Activated T-cell treated with anti-CD3 and anti-CD28 coated beads, Interleukin-2, amount 50 U/mL, for 24 hours (primary cell): ENCODE results near the gene FKBP5.
"Not testable (repeated sequence)": the region's sequence is repeated elsewhere in the genome, so short reads cannot be mapped to it uniquely, and the experiment has no call there.

Experiments
- DNase-seq: peaks from one replicate; pipeline ENCODE4 v3.0.0-alpha.2; 2020
- H3K27ac Mint-ChIP-seq: 2 replicates; pipeline ENCODE4 v1.8.0; 2020; ENCODE audit warnings: mild to moderate bottlenecking, mixed read lengths
- H3K27me3 Mint-ChIP-seq: 2 replicates; pipeline ENCODE4 v1.8.0; 2020; ENCODE audit warnings: mixed read lengths
- H3K36me3 Mint-ChIP-seq: 2 replicates; pipeline ENCODE4 v1.8.0; 2020; ENCODE audit warnings: low read depth, mixed read lengths
- H3K4me1 Mint-ChIP-seq: 2 replicates; pipeline ENCODE4 v1.8.0; 2020; ENCODE audit warnings: low read depth, mixed read lengths
- H3K4me3 Mint-ChIP-seq: 2 replicates; pipeline ENCODE4 v1.8.0; 2020; ENCODE audit warnings: mild to moderate bottlenecking, moderate library complexity, mixed read lengths
- H3K9me3 Mint-ChIP-seq: 2 replicates; pipeline ENCODE4 v1.8.0; 2020; ENCODE audit warnings: mixed read lengths

FKBP5 gene

DNA sequence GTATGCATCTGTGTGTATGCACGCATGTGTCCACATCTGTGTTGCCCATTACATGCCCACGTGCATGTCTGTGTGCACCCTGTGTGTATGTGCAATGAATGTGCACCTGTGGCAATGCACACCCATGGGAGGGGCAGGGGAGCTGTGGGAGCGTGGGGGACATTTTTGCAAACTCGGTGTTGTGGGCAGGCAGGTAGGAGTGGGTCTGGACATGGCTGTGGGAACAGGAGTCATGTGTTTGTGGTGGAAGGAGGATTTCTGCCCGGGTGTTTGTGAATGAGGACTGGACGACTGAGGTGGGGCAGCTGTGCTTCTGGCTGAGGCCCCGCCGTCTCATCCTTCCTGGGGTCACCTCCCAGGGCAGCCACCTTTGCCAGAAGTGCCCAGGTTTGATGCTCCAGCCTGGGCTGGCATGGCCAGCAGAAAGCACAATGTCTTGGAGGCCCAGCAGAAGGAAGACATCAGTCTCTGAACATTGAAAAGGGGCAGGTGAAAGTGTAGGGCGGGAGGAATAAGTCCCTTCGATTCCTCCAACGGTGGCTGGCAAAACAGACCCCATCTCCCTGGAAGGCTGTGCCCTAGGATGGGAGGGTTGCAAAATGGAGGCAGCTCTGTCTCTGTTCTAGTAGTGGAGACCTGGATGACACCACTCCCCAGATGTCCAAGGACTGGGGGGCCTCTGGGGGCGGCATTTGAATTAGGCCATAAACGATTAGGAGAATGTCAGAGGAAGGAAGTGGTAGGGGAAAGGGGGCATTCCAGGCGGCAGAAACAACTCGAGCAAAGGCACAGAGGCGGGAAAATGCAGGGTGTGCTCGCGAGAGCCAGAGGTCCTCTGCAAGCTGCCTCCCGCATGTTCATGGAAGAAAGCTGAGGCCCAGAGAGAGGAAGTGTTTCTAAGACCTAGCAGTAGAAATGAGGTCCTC is 29.0 kb upstream of the FKBP5 start:
- peaks cover 74% of the 10 kb centered on the region for H3K4me1 Mint-ChIP-seq
- H3K27ac Mint-ChIP-seq, result peak overlapping the region; percentile 96
- H3K36me3 Mint-ChIP-seq, result no peaks in the 10 kb centered on the region
- peak overlapping the region; percentile 75 for H3K4me3 Mint-ChIP-seq
- H3K27me3 Mint-ChIP-seq, result no peaks in the 10 kb centered on the region
- DNase-seq, result peak; percentile 36
- H3K9me3 Mint-ChIP-seq, result no peaks in the 10 kb centered on the region

DNA sequence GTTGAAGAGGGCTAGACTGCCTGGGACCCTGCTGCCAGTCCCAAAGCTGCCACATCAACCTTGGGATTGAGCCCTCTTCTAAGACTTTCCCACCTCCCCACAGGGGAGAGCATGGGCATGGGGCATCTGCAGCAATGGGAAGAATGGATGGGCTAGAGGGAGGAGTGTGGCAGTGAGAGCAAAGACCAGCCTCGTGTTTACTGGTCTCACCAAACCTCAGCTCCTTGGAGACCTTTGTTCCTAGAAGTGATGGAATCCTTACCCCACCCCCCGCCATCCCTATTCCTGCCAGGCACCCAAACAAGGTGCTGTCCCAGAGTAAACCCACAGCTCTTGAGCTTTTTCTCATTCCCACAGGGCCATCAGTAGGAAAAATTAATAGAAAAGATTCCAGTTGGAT is 28.1 kb upstream of the FKBP5 start:
- Mint-ChIP-seq H3K4me1 (peaks cover 66% of the 10 kb centered on the region), H3K27me3 (no peaks in the 10 kb centered on the region), H3K36me3 (no peaks in the 10 kb centered on the region), H3K4me3 (no peak overlapping the region), H3K9me3 (no peaks in the 10 kb centered on the region), H3K27ac (peak overlapping the region; percentile 96)
- DNase-seq, result peak; percentile 24

DNA sequence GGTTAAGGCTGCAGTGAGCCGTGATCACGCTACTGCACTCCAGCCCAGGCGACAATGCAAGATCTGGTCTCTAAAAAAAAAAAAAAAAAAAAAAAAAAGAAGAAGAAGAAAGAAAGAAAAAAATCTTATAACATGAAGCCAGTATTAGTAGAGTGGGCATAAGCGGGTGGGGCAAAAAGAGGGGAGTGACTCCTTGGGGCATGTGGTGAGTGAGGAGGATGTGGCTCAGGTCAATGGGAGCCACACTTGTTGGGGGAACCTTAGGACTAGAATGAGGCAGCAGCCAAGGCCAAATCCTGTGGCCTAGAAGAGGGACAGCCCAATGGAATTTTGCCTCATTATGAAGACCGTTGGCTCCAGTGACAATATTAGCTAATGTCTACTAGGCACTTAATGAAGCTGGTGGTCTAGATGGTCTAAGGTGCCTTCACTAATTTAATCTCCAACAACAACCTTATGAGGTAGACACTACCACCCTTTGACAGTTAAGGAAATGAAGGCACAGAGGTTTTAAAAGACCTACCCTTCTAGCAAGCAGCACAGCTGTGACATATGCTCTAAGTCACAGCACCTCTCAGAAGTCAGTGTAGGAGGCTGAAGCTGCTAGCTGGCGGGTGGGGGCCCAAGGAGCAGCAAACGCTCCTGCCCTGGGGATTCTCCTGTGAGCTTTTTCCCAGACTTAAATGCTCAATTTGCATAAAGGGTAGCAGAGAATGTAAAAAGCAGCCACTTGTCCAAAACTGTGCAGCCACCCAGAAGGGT is 24.5 kb upstream of the FKBP5 start:
- Mint-ChIP-seq H3K27me3 (no peaks in the 10 kb centered on the region), H3K36me3 (peaks cover 2% of the 10 kb centered on the region), H3K4me3 (no peak overlapping the region), H3K4me1 (peaks cover 48% of the 10 kb centered on the region), H3K27ac (peak overlapping the region; percentile 0), H3K9me3 (peaks cover 3% of the 10 kb centered on the region)
- no peak for DNase-seq

DNA sequence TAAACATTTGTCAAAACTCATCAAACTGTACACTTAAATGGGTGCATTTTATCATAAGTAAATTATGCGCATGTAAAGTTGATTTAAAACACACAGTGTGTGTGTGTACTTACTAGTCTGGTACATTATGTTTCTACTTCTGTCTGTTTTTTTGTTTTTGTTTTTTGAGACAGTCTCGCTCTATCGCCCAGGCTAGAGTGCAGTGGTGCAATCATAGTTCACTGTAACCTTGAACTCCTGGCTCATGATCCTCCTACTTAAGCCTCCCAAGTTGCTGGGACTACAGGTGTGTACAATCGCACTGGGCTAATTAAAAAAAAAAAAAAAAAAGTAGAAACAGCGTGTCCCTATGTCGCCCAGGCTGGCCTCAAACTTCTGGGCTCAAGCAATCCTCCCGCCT is 23.0 kb upstream of the FKBP5 start:
- H3K27ac Mint-ChIP-seq, result no peak overlapping the region
- H3K4me3 Mint-ChIP-seq, result no peak overlapping the region
- H3K27me3 Mint-ChIP-seq, result no peaks in the 10 kb centered on the region
- H3K9me3 Mint-ChIP-seq, result peaks cover 3% of the 10 kb centered on the region
- no peak for DNase-seq
- H3K36me3 Mint-ChIP-seq, result peaks cover 2% of the 10 kb centered on the region
- peaks cover 34% of the 10 kb centered on the region for H3K4me1 Mint-ChIP-seq

DNA sequence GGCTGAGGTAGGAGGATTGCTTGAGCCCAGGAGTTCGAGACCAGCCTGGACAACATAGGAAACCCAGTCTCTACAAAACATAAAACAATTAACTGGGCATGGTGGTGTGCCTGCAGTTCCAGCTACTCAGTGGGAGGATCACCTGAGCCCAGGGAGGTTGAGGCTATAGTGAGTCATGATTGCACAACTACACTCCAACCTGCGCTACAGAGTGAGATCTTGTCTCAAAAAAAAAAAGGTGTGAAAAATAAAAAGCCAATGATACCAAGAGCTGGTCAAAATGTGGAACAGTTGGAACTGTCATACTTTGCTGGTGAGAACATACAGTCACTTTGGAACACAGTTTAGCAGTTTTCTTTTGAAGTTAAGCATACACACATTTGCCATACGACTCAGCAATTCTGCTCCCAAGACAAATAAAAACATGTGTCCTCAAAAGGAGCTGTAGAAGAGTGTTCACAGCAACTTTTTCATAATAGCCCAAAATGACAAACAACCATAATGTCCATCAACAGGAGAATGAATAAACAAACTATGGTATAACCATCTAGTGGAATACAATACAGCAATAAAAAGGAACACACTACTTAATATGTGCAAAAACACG is 21.6 kb upstream of the FKBP5 start:
- Mint-ChIP-seq H3K36me3 (peaks cover 2% of the 10 kb centered on the region), H3K4me3 (no peak overlapping the region), H3K27ac (peak overlapping the region; percentile 84), H3K9me3 (peaks cover 3% of the 10 kb centered on the region), H3K27me3 (no peaks in the 10 kb centered on the region), H3K4me1 (peaks cover 25% of the 10 kb centered on the region)
- peak; percentile 38 for DNase-seq

DNA sequence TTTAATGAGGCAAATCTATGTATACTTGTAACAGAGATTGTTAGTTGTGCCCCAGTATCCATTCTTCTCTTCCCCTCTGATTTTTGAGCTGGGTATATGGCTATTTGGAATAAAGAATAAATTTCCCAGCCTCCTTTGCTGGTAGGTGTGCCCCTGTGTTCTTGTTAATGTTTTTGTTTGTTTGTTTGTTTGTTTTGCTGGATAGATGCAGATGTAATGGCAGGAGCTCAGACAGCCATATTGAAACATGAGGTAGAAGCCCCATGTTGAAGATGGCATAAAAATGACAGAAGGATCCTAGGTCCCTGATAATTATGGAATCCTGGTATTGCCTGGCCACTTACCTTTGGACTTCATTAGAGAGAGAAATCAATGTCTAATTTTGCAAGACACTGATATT is 19.9 kb upstream of the FKBP5 start:
- H3K9me3 Mint-ChIP-seq, result peaks cover 4% of the 10 kb centered on the region
- H3K27ac Mint-ChIP-seq, result no peak overlapping the region
- peaks cover 2% of the 10 kb centered on the region for H3K36me3 Mint-ChIP-seq
- H3K4me1 Mint-ChIP-seq, result peaks cover 21% of the 10 kb centered on the region
- no peaks in the 10 kb centered on the region for H3K27me3 Mint-ChIP-seq
- DNase-seq, result no peak
- H3K4me3 Mint-ChIP-seq, result no peak overlapping the region

DNA sequence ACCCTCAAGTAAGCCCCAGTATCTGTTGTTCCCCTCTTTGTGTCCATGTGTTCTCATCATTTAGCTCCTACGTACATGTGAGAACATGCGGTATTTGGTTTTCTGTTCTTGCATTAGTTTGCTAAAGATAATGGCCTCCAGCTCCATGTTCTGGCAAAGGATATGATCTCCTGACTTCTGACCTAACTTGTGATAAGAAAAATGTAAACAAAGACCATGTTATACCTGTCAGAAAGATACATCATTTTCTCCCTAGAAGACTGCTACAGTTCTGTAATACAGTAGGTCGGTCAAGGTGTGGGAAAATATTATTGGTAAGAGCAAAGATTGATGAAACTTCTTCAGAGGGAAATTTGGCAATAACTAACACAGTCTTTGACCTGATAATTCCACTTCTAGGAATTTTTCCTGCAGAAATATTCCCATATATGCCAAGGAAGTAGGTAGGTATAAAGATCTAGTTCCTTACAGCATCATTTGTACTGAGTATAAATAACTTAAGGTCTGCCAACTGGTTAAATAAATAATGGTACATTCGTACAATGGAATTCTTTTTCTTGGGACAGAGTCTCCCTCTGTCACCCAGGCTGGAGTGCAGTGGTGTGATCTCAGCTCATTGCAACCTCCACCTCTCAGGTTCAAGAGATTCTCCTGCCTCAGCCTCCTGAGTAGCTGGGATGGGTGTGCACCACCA is 19.1 kb upstream of the FKBP5 start:
- Mint-ChIP-seq H3K27me3 (no peaks in the 10 kb centered on the region), H3K36me3 (peaks cover 2% of the 10 kb centered on the region), H3K4me3 (no peak overlapping the region), H3K4me1 (peaks cover 15% of the 10 kb centered on the region), H3K9me3 (peaks cover 6% of the 10 kb centered on the region), H3K27ac (no peak overlapping the region)
- no peak for DNase-seq

DNA sequence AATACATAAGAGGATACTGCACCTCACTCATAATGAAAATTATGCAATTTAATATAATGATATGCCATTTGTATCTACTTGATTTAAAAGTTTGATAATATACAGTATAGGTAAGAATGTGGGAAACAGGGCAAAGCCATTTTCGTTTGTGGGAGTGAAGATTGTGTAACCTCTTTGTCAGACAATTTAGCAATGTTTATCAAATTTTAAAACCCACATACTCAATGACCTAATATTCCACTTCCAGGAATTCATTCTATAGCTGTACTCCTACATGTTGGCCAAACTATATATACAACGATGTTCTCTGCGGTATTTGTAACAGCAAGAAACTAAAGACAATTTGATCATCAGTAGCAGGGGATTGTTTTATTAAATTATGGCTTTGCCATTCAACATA is 17.8 kb upstream of the FKBP5 start:
- Mint-ChIP-seq H3K4me3 (no peak overlapping the region), H3K9me3 (peaks cover 6% of the 10 kb centered on the region), H3K36me3 (peaks cover 2% of the 10 kb centered on the region), H3K27ac (no peak overlapping the region), H3K27me3 (no peaks in the 10 kb centered on the region), H3K4me1 (peaks cover 15% of the 10 kb centered on the region)
- DNase-seq, result no peak

DNA sequence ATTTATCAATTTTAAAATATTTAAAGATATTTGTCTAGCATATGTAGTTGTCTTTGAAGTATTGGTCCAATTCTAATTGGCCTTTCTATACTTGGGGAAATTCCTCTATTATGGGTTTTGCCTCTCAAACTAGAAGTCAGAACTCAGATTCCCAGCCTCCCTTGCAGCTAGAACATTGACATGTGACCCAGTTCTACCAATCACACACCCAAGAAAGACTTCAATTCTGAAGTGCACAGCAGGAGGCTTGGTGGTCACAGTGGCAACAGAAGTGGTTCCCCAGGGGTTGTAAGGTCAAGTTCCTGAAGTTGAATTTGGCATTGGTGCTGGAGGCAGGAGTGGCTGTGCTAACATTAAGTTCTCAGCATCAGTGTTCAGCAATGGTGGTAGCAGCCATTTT is 14.8 kb upstream of the FKBP5 start:
- Mint-ChIP-seq H3K27ac (no peak overlapping the region), H3K36me3 (no peaks in the 10 kb centered on the region), H3K27me3 (no peaks in the 10 kb centered on the region), H3K4me1 (peaks cover 2% of the 10 kb centered on the region), H3K9me3 (peaks cover 3% of the 10 kb centered on the region), H3K4me3 (no peak overlapping the region)
- peak; percentile 27 for DNase-seq

DNA sequence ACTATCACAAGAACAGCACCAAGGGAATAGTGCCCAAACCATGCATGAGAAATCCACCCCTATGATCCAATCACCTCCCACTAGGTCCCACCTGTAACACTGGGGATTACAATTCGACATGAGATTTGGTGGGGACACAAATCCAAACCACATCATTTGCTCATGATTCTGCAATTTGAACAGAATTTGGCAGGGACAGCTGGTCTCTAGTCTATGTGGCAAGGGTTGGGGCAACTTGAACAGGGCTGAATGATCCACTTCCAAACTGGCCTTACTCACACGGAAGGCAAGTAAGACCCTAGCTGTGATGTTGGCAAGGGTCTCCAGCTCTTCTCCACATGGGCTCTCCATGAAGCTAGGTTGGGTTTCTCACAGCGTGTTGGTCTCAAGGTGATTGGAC is 10.1 kb upstream of the FKBP5 start:
- Mint-ChIP-seq H3K4me3 (no peak overlapping the region), H3K27me3 (no peaks in the 10 kb centered on the region), H3K4me1 (peaks cover 7% of the 10 kb centered on the region), H3K27ac (no peak overlapping the region), H3K36me3 (no peaks in the 10 kb centered on the region), H3K9me3 (peaks cover 3% of the 10 kb centered on the region)
- DNase-seq, result peak; percentile 3

DNA sequence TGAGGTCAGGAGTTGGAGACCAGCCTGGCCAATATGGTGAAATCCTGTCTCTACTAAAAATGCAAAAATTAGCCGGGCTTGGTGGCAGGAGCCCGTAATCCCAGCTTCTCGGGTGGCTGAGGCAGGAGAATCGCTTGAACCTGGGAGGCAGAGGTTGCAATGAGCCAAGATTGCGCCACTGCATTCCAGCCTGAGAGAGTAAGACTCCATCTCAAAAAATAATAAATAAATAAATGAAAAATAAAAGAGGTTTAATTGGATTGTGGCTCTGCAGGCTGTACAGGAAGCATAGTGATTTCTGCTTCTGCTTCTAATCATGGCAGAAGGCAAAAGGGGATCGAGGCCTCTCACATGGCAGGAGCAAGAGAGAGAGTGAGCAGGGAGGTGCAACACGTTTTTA is 9.7 kb upstream of the FKBP5 start:
- not testable (repeated sequence) for H3K4me3 Mint-ChIP-seq, H3K27ac Mint-ChIP-seq, H3K27me3 Mint-ChIP-seq, H3K36me3 Mint-ChIP-seq, H3K9me3 Mint-ChIP-seq, DNase-seq, H3K4me1 Mint-ChIP-seq

DNA sequence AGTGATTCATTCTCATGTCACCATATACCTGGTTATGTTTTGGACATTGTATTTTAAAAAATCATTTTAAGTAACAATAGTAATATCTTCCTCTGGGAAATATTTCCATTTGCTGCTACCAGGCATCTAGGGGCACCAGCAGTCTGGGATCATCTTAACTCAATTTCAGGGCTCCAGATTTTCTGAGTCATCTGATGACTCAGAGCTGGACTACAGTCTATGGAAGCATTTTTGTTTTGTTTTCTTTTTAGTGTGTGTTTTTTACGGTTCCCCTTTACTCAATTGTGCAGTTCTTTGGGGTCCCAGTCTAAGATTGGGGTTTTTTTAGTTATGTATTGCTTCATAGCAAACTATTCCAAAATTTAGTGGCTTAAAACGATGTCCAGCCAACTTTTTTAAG is 5.7 kb upstream of the FKBP5 start:
- H3K4me1 Mint-ChIP-seq, result peaks cover 12% of the 10 kb centered on the region
- H3K27me3 Mint-ChIP-seq, result no peaks in the 10 kb centered on the region
- H3K9me3 Mint-ChIP-seq, result no peaks in the 10 kb centered on the region
- no peak overlapping the region for H3K4me3 Mint-ChIP-seq
- DNase-seq, result no peak
- H3K36me3 Mint-ChIP-seq, result no peaks in the 10 kb centered on the region
- no peak overlapping the region for H3K27ac Mint-ChIP-seq

DNA sequence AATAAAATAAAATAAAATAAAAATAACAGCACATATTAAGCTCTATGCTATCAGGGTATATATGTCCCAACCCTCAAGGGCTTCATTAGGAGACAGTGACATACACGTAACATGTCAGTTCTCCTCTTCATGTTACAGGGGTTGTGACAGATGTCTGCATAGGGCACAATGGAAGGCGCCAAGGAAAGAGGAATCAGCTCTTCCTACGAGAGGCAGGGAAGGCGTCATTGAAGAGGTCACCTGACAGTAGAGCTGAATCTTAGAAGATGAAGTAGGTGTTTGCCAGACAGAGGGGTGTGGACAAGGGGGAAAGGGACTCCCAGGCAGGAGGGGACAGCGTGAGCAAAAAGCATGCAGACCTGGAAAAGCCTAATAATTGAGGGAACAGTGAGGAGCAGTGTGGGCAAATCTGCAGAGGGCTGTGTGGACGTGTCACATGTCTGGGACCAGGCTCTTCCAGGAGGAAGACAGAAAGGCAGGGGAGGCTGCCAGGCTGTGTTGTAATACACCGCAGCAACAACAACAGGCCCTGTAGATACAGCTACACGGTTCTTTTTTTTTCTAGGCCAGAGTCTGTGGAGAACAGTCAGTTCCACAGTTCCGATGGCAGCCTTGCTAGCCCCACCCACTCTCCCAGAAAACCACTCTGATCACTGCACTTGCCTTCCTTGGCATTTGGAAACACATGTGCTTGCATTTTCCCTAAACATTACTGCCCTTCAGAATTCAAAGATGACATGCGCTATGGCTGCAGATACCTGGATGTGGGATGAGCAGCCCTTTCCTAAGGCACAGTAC is 2.5 kb upstream of the FKBP5 start:
- H3K9me3 Mint-ChIP-seq, result no peaks in the 10 kb centered on the region
- H3K4me1 Mint-ChIP-seq, result peaks cover 23% of the 10 kb centered on the region
- H3K36me3 Mint-ChIP-seq, result peaks cover 11% of the 10 kb centered on the region
- H3K4me3 Mint-ChIP-seq, result no peak overlapping the region
- peak; percentile 24 for DNase-seq
- H3K27ac Mint-ChIP-seq, result no peak overlapping the region
- H3K27me3 Mint-ChIP-seq, result no peaks in the 10 kb centered on the region

DNA sequence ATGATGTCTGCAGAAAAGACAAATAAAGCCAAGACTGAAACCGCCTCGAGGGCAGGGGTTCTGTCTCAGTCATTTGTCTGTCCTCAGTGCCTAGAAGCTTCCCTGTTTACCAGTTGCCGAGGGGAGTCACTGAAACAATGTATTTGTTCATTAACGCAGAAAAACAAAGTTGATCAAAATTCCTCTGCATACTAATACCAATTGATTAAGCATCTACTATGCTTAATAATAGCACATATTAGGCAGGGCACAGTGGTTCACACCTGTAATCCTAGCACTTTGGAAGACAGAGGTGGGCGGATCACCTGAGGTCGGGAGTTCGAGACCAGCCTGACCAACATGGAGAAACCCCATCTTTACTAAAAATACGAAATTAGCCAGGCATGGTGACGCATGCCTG is 1.8 kb upstream of the FKBP5 start:
- Mint-ChIP-seq H3K9me3 (no peaks in the 10 kb centered on the region), H3K4me3 (no peak overlapping the region), H3K4me1 (peaks cover 25% of the 10 kb centered on the region), H3K27me3 (no peaks in the 10 kb centered on the region), H3K36me3 (peaks cover 11% of the 10 kb centered on the region), H3K27ac (no peak overlapping the region)
- no peak for DNase-seq
